Measurements from ENCODE around the gene MYO1A. TPM values are rescaled to one million over a fixed set of nuclear protein-coding genes. Genes with fewer than 3 reads are reported as not detected.

Gene MYO1A
- polyA plus RNA-seq, 1 donor (not counting 4 experiments of a cell fraction or from before 2014, with no cell fraction given) = 0.01 TPM

GRCh38 chr12:57080855-57081254 lies 30.9 kb upstream of the MYO1A start:
- FAIRE-seq (no peak), DNase-seq (ENCODE audit: low read depth, low spot score) (no peak)
- H3K27ac ChIP-seq (ENCODE audit: control insufficient read depth, insufficient read depth, low read length) = no peak overlapping the region
- H3K4me2 ChIP-seq (ENCODE audit: control insufficient read depth, extremely low read depth, insufficient read depth, low read depth, low read length) = no peak overlapping the region
- TF ChIP-seq CTCF (optimal IDR thresholded peaks at IDR 0.05 in 1 of 3, IDR thresholded peaks at IDR 0.05 in 1 of 3, conservative IDR thresholded peaks at IDR 0.05 in 1 of 3; ENCODE audit: extremely low read depth in 1 of 3, insufficient read depth in 2 of 3, low read length in 3 of 3) (no peak), EZH2 (IDR thresholded peaks at IDR 0.05; ENCODE audit: low read length) (no peak)
- no peaks in the 10 kb centered on the region for H4K20me1 ChIP-seq (ENCODE audit: control insufficient read depth, extremely low read depth, insufficient read depth, low read length)
- no peak overlapping the region for H3K9ac ChIP-seq (ENCODE audit: control insufficient read depth, extremely low read depth, insufficient read depth, low read length)
- no peaks in the 10 kb centered on the region for H3K27me3 ChIP-seq (ENCODE audit: control insufficient read depth, extremely low read depth, insufficient read depth, low read length)
- no peaks in the 10 kb centered on the region for H3K9me1 ChIP-seq (ENCODE audit: control insufficient read depth, extremely low read depth, insufficient read depth, low read length)
- H3K36me3 ChIP-seq (ENCODE audit: control insufficient read depth in 2 of 2, extremely low read depth in 1 of 2, insufficient read depth in 2 of 2, low read length in 2 of 2) = no peaks in the 10 kb centered on the region
- no peak overlapping the region for H3K4me3 ChIP-seq (ENCODE audit: control insufficient read depth in 2 of 3, extremely low read depth in 1 of 3, insufficient read depth in 2 of 3, low read depth in 1 of 3, low read length in 3 of 3)
- no peak overlapping the region for H2AFZ ChIP-seq (ENCODE audit: control insufficient read depth, low read length)
- dilution Hi-C loops (cut with MboI; ENCODE audit: extremely low pct_ligation_motif_present, low sequenced_read_pairs) = no loop called here
- peaks cover 10% of the 10 kb centered on the region for H3K4me1 ChIP-seq (ENCODE audit: control insufficient read depth, extremely low read depth, insufficient read depth, low read length)
- no peaks in the 10 kb centered on the region for H3K9me3 ChIP-seq (ENCODE audit: control insufficient read depth, low read depth, low read length)
- peaks cover 14% of the 10 kb centered on the region for H3K79me2 ChIP-seq (ENCODE audit: control insufficient read depth, insufficient read depth, low read length)

DNA sequence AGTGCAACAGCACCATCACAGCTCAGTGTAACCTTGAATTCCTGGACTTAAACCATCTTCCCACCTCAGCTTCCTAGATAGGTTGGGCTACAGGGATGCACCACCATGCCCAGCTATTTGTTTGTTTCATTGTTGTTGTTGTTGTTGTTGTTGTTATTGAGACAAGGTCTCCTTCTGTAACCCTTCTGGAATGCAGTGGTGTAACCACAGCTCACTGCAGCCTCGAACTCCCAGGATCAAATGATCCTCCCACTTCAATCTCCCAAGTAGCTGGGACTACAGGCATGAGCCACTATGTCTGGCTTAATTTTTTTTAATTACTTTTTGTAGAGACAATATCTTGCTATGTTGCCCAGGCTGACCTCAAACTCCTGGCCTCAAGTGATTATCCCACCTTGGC lies 29.9 kb upstream of the MYO1A start:
- H4K20me1 ChIP-seq (ENCODE audit: control insufficient read depth, extremely low read depth, insufficient read depth, low read length) = no peaks in the 10 kb centered on the region
- no peaks in the 10 kb centered on the region for H3K36me3 ChIP-seq (ENCODE audit: control insufficient read depth in 2 of 2, extremely low read depth in 1 of 2, insufficient read depth in 2 of 2, low read length in 2 of 2)
- H3K9ac ChIP-seq (ENCODE audit: control insufficient read depth, extremely low read depth, insufficient read depth, low read length) = no peak overlapping the region
- no peak for TF ChIP-seq EZH2 (IDR thresholded peaks at IDR 0.05; ENCODE audit: low read length)
- no peak for TF ChIP-seq CTCF (optimal IDR thresholded peaks at IDR 0.05 in 1 of 3, IDR thresholded peaks at IDR 0.05 in 1 of 3, conservative IDR thresholded peaks at IDR 0.05 in 1 of 3; ENCODE audit: extremely low read depth in 1 of 3, insufficient read depth in 2 of 3, low read length in 3 of 3)
- H3K9me3 ChIP-seq (ENCODE audit: control insufficient read depth, low read depth, low read length) = no peaks in the 10 kb centered on the region
- dilution Hi-C loops (cut with MboI; ENCODE audit: extremely low pct_ligation_motif_present, low sequenced_read_pairs) = no loop called here
- H3K9me1 ChIP-seq (ENCODE audit: control insufficient read depth, extremely low read depth, insufficient read depth, low read length) = no peaks in the 10 kb centered on the region
- H3K27me3 ChIP-seq (ENCODE audit: control insufficient read depth, extremely low read depth, insufficient read depth, low read length) = no peaks in the 10 kb centered on the region
- H3K27ac ChIP-seq (ENCODE audit: control insufficient read depth, insufficient read depth, low read length) = no peak overlapping the region
- FAIRE-seq (no peak), DNase-seq (ENCODE audit: low read depth, low spot score) (no peak)
- peaks cover 4% of the 10 kb centered on the region for H3K4me1 ChIP-seq (ENCODE audit: control insufficient read depth, extremely low read depth, insufficient read depth, low read length)
- H3K4me3 ChIP-seq (ENCODE audit: control insufficient read depth in 2 of 3, extremely low read depth in 1 of 3, insufficient read depth in 2 of 3, low read depth in 1 of 3, low read length in 3 of 3) = no peak overlapping the region
- no peak overlapping the region for H2AFZ ChIP-seq (ENCODE audit: control insufficient read depth, low read length)
- H3K79me2 ChIP-seq (ENCODE audit: control insufficient read depth, insufficient read depth, low read length) = peaks cover 14% of the 10 kb centered on the region
- H3K4me2 ChIP-seq (ENCODE audit: control insufficient read depth, extremely low read depth, insufficient read depth, low read depth, low read length) = no peak overlapping the region
